HL-60 (cell line): ENCODE results near the gene SLC25A19.

Source experiments
- CTCF ChIP-seq: IDR thresholded peaks from one replicate; pipeline ENCODE4 v1.5.1; 2011; ENCODE audit warnings: low read length, control low read depth, inconsistent platforms; ENCODE audit not compliant: insufficient read depth
- POLR2AphosphoS5 ChIP-seq: IDR thresholded peaks from 2 replicates; pipeline ENCODE4 v1.6.1; 2012; ENCODE audit warnings: low read depth
- REST ChIP-seq: IDR thresholded peaks from 2 replicates; pipeline ENCODE4 v1.6.1; 2012; ENCODE audit warnings: low read depth; ENCODE audit not compliant: insufficient replicate concordance

GRCh38 chr17:75301502-75302206, 12.4 kb upstream of the SLC25A19 start:
- TF ChIP-seq POLR2AphosphoS5 (no peak), CTCF (no peak), REST (no peak)
